Effector memory CD4-positive, alpha-beta T cell (primary cell): ENCODE measurements around the gene SEC14L1.
A peak's percentile ranks its signal among the peaks of the same experiment; 100 is the strongest.
"Not testable (repeated sequence)": the region's sequence is repeated elsewhere in the genome, so short reads cannot be mapped to it uniquely, and the experiment has no call there.

Source experiments
- DNase-seq, 3 donors: peaks; one replicate each; pipeline ENCODE4 v3.0.0-alpha.2; 2020
- H3K27ac ChIP-seq: 2 replicates; pipeline ENCODE4 v1.7.0; 2013; ENCODE audit warnings: mild to moderate bottlenecking, low read length, moderate library complexity; ENCODE audit not compliant: insufficient read depth, poor library complexity, severe bottlenecking
- H3K27me3 ChIP-seq: replicated peaks from 2 replicates; pipeline ENCODE4 v1.7.0; 2013; ENCODE audit warnings: mild to moderate bottlenecking, low read length; ENCODE audit not compliant: insufficient read depth, control insufficient read depth, poor library complexity, severe bottlenecking
- H3K36me3 ChIP-seq: 2 replicates; pipeline ENCODE4 v1.7.0; 2013; ENCODE audit warnings: mild to moderate bottlenecking, low read length, moderate library complexity; ENCODE audit not compliant: control insufficient read depth, insufficient read depth
- H3K4me1 ChIP-seq: 2 replicates; pipeline ENCODE4 v1.7.0; 2013; ENCODE audit warnings: low read length, mild to moderate bottlenecking; ENCODE audit not compliant: control insufficient read depth, insufficient read depth, poor library complexity, severe bottlenecking
- H3K4me3 ChIP-seq: 2 replicates; pipeline ENCODE4 v1.7.0; 2013; ENCODE audit warnings: low read length, low read depth, mild to moderate bottlenecking; ENCODE audit not compliant: insufficient read depth, poor library complexity, severe bottlenecking
- H3K9me3 ChIP-seq: 2 replicates; pipeline ENCODE4 v1.7.0; 2013; ENCODE audit warnings: mild to moderate bottlenecking, low read length, moderate library complexity; ENCODE audit not compliant: control insufficient read depth

Gene SEC14L1

GRCh38 chr17:77128896-77129567 is 11.7 kb upstream of the SEC14L1 start:
- DNase-seq: no peak
- H3K4me3 ChIP-seq: no peak overlapping the region
- H3K9me3 ChIP-seq: no peaks in the 10 kb centered on the region
- H3K4me1 ChIP-seq: peaks cover 17% of the 10 kb centered on the region
- no peaks in the 10 kb centered on the region for H3K27me3 ChIP-seq
- H3K27ac ChIP-seq: peak overlapping the region; percentile 67
- no peaks in the 10 kb centered on the region for H3K36me3 ChIP-seq

- no peak overlapping the region for H3K4me3 ChIP-seq
- H3K27me3 ChIP-seq: no peaks in the 10 kb centered on the region
- no peaks in the 10 kb centered on the region for H3K36me3 ChIP-seq
- peaks cover 17% of the 10 kb centered on the region for H3K4me1 ChIP-seq
- no peaks in the 10 kb centered on the region for H3K9me3 ChIP-seq
- DNase-seq: no peak
- H3K27ac ChIP-seq: no peak overlapping the region
Measured at GRCh38 chr17:77129568-77130301, 11.0 kb upstream of the SEC14L1 start.

GRCh38 chr17:77130525-77130924 is 10.2 kb upstream of the SEC14L1 start:
- no peaks in the 10 kb centered on the region for H3K36me3 ChIP-seq
- no peak for DNase-seq
- H3K27me3 ChIP-seq: no peaks in the 10 kb centered on the region
- H3K9me3 ChIP-seq: no peaks in the 10 kb centered on the region
- peaks cover 17% of the 10 kb centered on the region for H3K4me1 ChIP-seq
- no peak overlapping the region for H3K4me3 ChIP-seq
- H3K27ac ChIP-seq: no peak overlapping the region

GRCh38 chr17:77131904-77132303 is 8.9 kb upstream of the SEC14L1 start:
- Histone ChIP-seq H3K27me3 (no peaks in the 10 kb centered on the region), H3K9me3 (no peaks in the 10 kb centered on the region), H3K27ac (no peak overlapping the region), H3K4me3 (no peak overlapping the region), H3K36me3 (no peaks in the 10 kb centered on the region), H3K4me1 (peaks cover 17% of the 10 kb centered on the region)
- DNase-seq: no peak

GRCh38 chr17:77132411-77133086 is 8.2 kb upstream of the SEC14L1 start:
- H3K36me3 ChIP-seq: no peaks in the 10 kb centered on the region
- H3K4me1 ChIP-seq: peaks cover 13% of the 10 kb centered on the region
- no peak overlapping the region for H3K27ac ChIP-seq
- no peak for DNase-seq
- H3K4me3 ChIP-seq: no peak overlapping the region
- H3K9me3 ChIP-seq: peaks cover 4% of the 10 kb centered on the region
- no peaks in the 10 kb centered on the region for H3K27me3 ChIP-seq

GRCh38 chr17:77133087-77133638 is 7.6 kb upstream of the SEC14L1 start:
- Histone ChIP-seq H3K36me3 (no peaks in the 10 kb centered on the region), H3K4me3 (no peak overlapping the region), H3K4me1 (peaks cover 10% of the 10 kb centered on the region), H3K27ac (no peak overlapping the region), H3K27me3 (no peaks in the 10 kb centered on the region), H3K9me3 (peaks cover 8% of the 10 kb centered on the region)
- no peak for DNase-seq

- no peak for DNase-seq
- Histone ChIP-seq H3K4me3 (no peak overlapping the region), H3K27me3 (no peaks in the 10 kb centered on the region), H3K9me3 (peaks cover 8% of the 10 kb centered on the region), H3K36me3 (no peaks in the 10 kb centered on the region), H3K4me1 (peaks cover 12% of the 10 kb centered on the region), H3K27ac (no peak overlapping the region)
Measured at GRCh38 chr17:77136420-77136767, 4.4 kb upstream of the SEC14L1 start.

- Histone ChIP-seq H3K36me3 (no peaks in the 10 kb centered on the region), H3K4me3 (no peak overlapping the region), H3K27me3 (no peaks in the 10 kb centered on the region), H3K9me3 (peaks cover 8% of the 10 kb centered on the region), H3K4me1 (peaks cover 18% of the 10 kb centered on the region), H3K27ac (no peak overlapping the region)
- no peak for DNase-seq
Measured at GRCh38 chr17:77137111-77137510, 3.7 kb upstream of the SEC14L1 start.

- H3K27ac ChIP-seq: not testable (repeated sequence)
Measured at GRCh38 chr17:77137886-77138285, 2.9 kb upstream of the SEC14L1 start.

More at GRCh38 chr17:77137886-77138285, 2.9 kb upstream of the SEC14L1 start:
- H3K9me3 ChIP-seq, H3K4me3 ChIP-seq, H3K27me3 ChIP-seq, H3K36me3 ChIP-seq, DNase-seq: not testable (repeated sequence)
- peaks cover 18% of the 10 kb centered on the region for H3K4me1 ChIP-seq
